Natural killer cell treated with Interleukin-12 subunit alpha and Interleukin-12 subunit beta and Interleukin-15 and Interleukin-18, amount 100 ng/mL, for 72 hours (primary cell): Measurements from ENCODE around the gene CUZD1. TPM values are rescaled to one million over a fixed set of nuclear protein-coding genes. Genes with fewer than 3 reads are reported as not detected.

ENCODE experiments used
- ATAC-seq, 2 donors: fragments of 150-1000 bp; cut with Tn5 transposase in 1 of 2; sonication (Bioruptor Pico), chemical (Tn5 transposase) in 1 of 2; 2 replicates each; pipeline ENCODE4 v1.10.0; 2021
- DNase-seq: peaks from one replicate; pipeline ENCODE4 v3.0.0; 2022; ENCODE audit warnings: low spot score
- H3K27ac Mint-ChIP-seq, 2 donors: 1 replicate in 1 of 2; 2 replicates in 1 of 2; pipeline ENCODE4 v1.8.0; 2022; ENCODE audit warnings: mixed read lengths in 2 of 2, mild to moderate bottlenecking in 1 of 2, moderate library complexity in 1 of 2
- H3K27me3 Mint-ChIP-seq, 2 donors: 1 replicate in 1 of 2; 2 replicates in 1 of 2; pipeline ENCODE4 v1.8.0; 2022; ENCODE audit warnings: mixed read lengths in 2 of 2
- H3K36me3 Mint-ChIP-seq: one replicate; pipeline ENCODE4 v1.8.0; 2022; ENCODE audit warnings: mixed read lengths
- H3K4me1 Mint-ChIP-seq, 2 donors: 1 replicate in 1 of 2; 2 replicates in 1 of 2; pipeline ENCODE4 v1.8.0; 2022; ENCODE audit warnings: low read depth in 2 of 2, mixed read lengths in 2 of 2, mild to moderate bottlenecking in 1 of 2
- H3K4me3 Mint-ChIP-seq: one replicate; pipeline ENCODE4 v1.8.0; 2022; ENCODE audit warnings: mixed read lengths
- H3K9me3 Mint-ChIP-seq: 2 replicates; pipeline ENCODE4 v1.8.0; 2022; ENCODE audit warnings: mixed read lengths
- total RNA-seq, 2 donors: library from RNA; stranded (reverse); gene quantifications; one replicate each; pipeline ENCODE4 v1.2.3, GENCODE V29; 2022

Gene CUZD1
- total RNA-seq, 2 donors from 2014 or later, result 1.1 to 3.9 TPM

GRCh38 chr10:122849090-122849489, 3.4 kb upstream of the CUZD1 start:
- ATAC-seq, result no peak
- no peak overlapping the region for H3K27ac Mint-ChIP-seq
- H3K9me3 Mint-ChIP-seq, result no peaks in the 10 kb centered on the region
- DNase-seq, result no peak
- H3K36me3 Mint-ChIP-seq, result peaks cover 18% of the 10 kb centered on the region
- no peak overlapping the region for H3K4me3 Mint-ChIP-seq
- H3K4me1 Mint-ChIP-seq, result peaks cover 7 to 14% of the 10 kb centered on the region in 2 donors
- H3K27me3 Mint-ChIP-seq, result no peaks in the 10 kb centered on the region

- peaks cover 2 to 7% of the 10 kb centered on the region in 2 donors for H3K4me1 Mint-ChIP-seq
- peaks cover 11% of the 10 kb centered on the region for H3K36me3 Mint-ChIP-seq
- DNase-seq (no peak), ATAC-seq (no peak)
- H3K9me3 Mint-ChIP-seq, result no peaks in the 10 kb centered on the region
- no peaks in the 10 kb centered on the region for H3K27me3 Mint-ChIP-seq
- H3K4me3 Mint-ChIP-seq, result no peak overlapping the region
- H3K27ac Mint-ChIP-seq, result no peak overlapping the region
Observed at GRCh38 chr10:122847782-122848604, 2.3 kb upstream of the CUZD1 start.

- H3K4me1 Mint-ChIP-seq, result peaks cover 2 to 5% of the 10 kb centered on the region in 2 donors
Observed at GRCh38 chr10:122844146-122844545, 1.5 kb downstream of the CUZD1 start.

GRCh38 chr10:122841569-122841968, 4.1 kb downstream of the CUZD1 start:
- H3K4me1 Mint-ChIP-seq, result peaks cover 2 to 3% of the 10 kb centered on the region in 2 donors
- no peaks in the 10 kb centered on the region for H3K9me3 Mint-ChIP-seq
- no peak overlapping the region for H3K27ac Mint-ChIP-seq
- ATAC-seq (no peak), DNase-seq (no peak)
- H3K4me3 Mint-ChIP-seq, result no peak overlapping the region
- H3K36me3 Mint-ChIP-seq, result peaks cover 39% of the 10 kb centered on the region
- no peaks in the 10 kb centered on the region for H3K27me3 Mint-ChIP-seq

More at GRCh38 chr10:122844146-122844545, 1.5 kb downstream of the CUZD1 start:
- Mint-ChIP-seq H3K9me3 (no peaks in the 10 kb centered on the region), H3K36me3 (peaks cover 25% of the 10 kb centered on the region), H3K27ac (no peak overlapping the region), H3K4me3 (no peak overlapping the region), H3K27me3 (no peaks in the 10 kb centered on the region)
- ATAC-seq (no peak), DNase-seq (no peak)

GRCh38 chr10:122839505-122839904, 6.2 kb downstream of the CUZD1 start:
- Mint-ChIP-seq H3K36me3 (peaks cover 35% of the 10 kb centered on the region), H3K9me3 (no peaks in the 10 kb centered on the region), H3K27me3 (no peaks in the 10 kb centered on the region), H3K27ac (peak overlapping the region in 1 of 2 donors; percentile 18), H3K4me3 (no peak overlapping the region), H3K4me1 (no peaks in the 10 kb centered on the region)
- DNase-seq, result no peak
- ATAC-seq, result no peak

- no peaks in the 10 kb centered on the region for H3K9me3 Mint-ChIP-seq
- no peaks in the 10 kb centered on the region for H3K4me1 Mint-ChIP-seq
- H3K27me3 Mint-ChIP-seq, result no peaks in the 10 kb centered on the region
- DNase-seq (no peak), ATAC-seq (no peak)
- H3K27ac Mint-ChIP-seq, result no peak overlapping the region
- no peak overlapping the region for H3K4me3 Mint-ChIP-seq
- H3K36me3 Mint-ChIP-seq, result peaks cover 36% of the 10 kb centered on the region
Observed at GRCh38 chr10:122838880-122839279, 6.8 kb downstream of the CUZD1 start.

GRCh38 chr10:122835908-122836307, 9.7 kb downstream of the CUZD1 start:
- no peaks in the 10 kb centered on the region for H3K9me3 Mint-ChIP-seq
- no peaks in the 10 kb centered on the region for H3K27me3 Mint-ChIP-seq
- no peak overlapping the region for H3K4me3 Mint-ChIP-seq
- peaks cover 47% of the 10 kb centered on the region for H3K36me3 Mint-ChIP-seq
- no peak for ATAC-seq
- H3K27ac Mint-ChIP-seq, result no peak overlapping the region
- no peaks in the 10 kb centered on the region for H3K4me1 Mint-ChIP-seq
- no peak for DNase-seq

GRCh38 chr10:122830965-122831353, 14.7 kb downstream of the CUZD1 start:
- no peaks in the 10 kb centered on the region for H3K27me3 Mint-ChIP-seq
- no peak for ATAC-seq
- DNase-seq, result no peak
- no peaks in the 10 kb centered on the region for H3K4me1 Mint-ChIP-seq
- no peak overlapping the region for H3K4me3 Mint-ChIP-seq
- no peaks in the 10 kb centered on the region for H3K9me3 Mint-ChIP-seq
- H3K36me3 Mint-ChIP-seq, result peaks cover 24% of the 10 kb centered on the region
- H3K27ac Mint-ChIP-seq, result no peak overlapping the region

- H3K36me3 Mint-ChIP-seq, result peaks cover 23% of the 10 kb centered on the region
- DNase-seq (no peak), ATAC-seq (no peak)
- no peak overlapping the region for H3K27ac Mint-ChIP-seq
- H3K4me1 Mint-ChIP-seq, result no peaks in the 10 kb centered on the region
- peaks cover 3 to 5% of the 10 kb centered on the region in 2 donors for H3K27me3 Mint-ChIP-seq
- H3K9me3 Mint-ChIP-seq, result no peaks in the 10 kb centered on the region
- H3K4me3 Mint-ChIP-seq, result no peak overlapping the region
Observed at GRCh38 chr10:122830273-122830964, 15.2 kb downstream of the CUZD1 start.

GRCh38 chr10:122829454-122829853, 16.2 kb downstream of the CUZD1 start:
- Mint-ChIP-seq H3K4me1 (no peaks in the 10 kb centered on the region), H3K4me3 (no peak overlapping the region), H3K27me3 (peaks cover 8 to 13% of the 10 kb centered on the region in 2 donors), H3K9me3 (no peaks in the 10 kb centered on the region), H3K36me3 (peaks cover 23% of the 10 kb centered on the region), H3K27ac (no peak overlapping the region)
- ATAC-seq, result peak in 1 of 2 donors; percentile 36
- DNase-seq, result no peak

GRCh38 chr10:122828716-122829255, 16.9 kb downstream of the CUZD1 start:
- Mint-ChIP-seq H3K27me3 (peaks cover 11 to 13% of the 10 kb centered on the region in 2 donors), H3K27ac (no peak overlapping the region), H3K4me3 (no peak overlapping the region), H3K9me3 (no peaks in the 10 kb centered on the region), H3K4me1 (no peaks in the 10 kb centered on the region), H3K36me3 (peaks cover 21% of the 10 kb centered on the region)
- ATAC-seq (no peak), DNase-seq (no peak)

GRCh38 chr10:122827302-122827701, 18.4 kb downstream of the CUZD1 start:
- DNase-seq (no peak), ATAC-seq (no peak)
- Mint-ChIP-seq H3K4me3 (no peak overlapping the region), H3K9me3 (no peaks in the 10 kb centered on the region), H3K4me1 (no peaks in the 10 kb centered on the region), H3K27me3 (peaks cover 15 to 18% of the 10 kb centered on the region in 2 donors), H3K36me3 (peaks cover 15% of the 10 kb centered on the region), H3K27ac (no peak overlapping the region)

- no peak overlapping the region for H3K27ac Mint-ChIP-seq
- DNase-seq (no peak), ATAC-seq (peak in 1 of 2 donors; percentile 11)
- H3K9me3 Mint-ChIP-seq, result no peaks in the 10 kb centered on the region
- peaks cover 42 to 49% of the 10 kb centered on the region in 2 donors for H3K27me3 Mint-ChIP-seq
- no peaks in the 10 kb centered on the region for H3K4me1 Mint-ChIP-seq
- no peak overlapping the region for H3K4me3 Mint-ChIP-seq
- H3K36me3 Mint-ChIP-seq, result no peaks in the 10 kb centered on the region
Observed at GRCh38 chr10:122822973-122823690, 22.5 kb downstream of the CUZD1 start.
